Adipose tissue (tissue), 3 donors: ENCODE results near the gene PKIG. TPM values are rescaled to one million over a fixed set of nuclear protein-coding genes. Genes with fewer than 3 reads are reported as not detected.
"Not testable (repeated sequence)": the region's sequence is repeated elsewhere in the genome, so short reads cannot be mapped to it uniquely, and the experiment has no call there.

Experiments
- H3K27ac ChIP-seq: one replicate; pipeline ENCODE4 v1.5.1; 2013; ENCODE audit warnings: low read depth, low read length
- WGBS, 3 donors: extraction: QIAGEN DNeasy Blood & Tissue Kit; methylation state at CpG; one replicate each; pipeline ENCODE4 v1.1.7; 2013; 5-methylcytosine and 5-hydroxymethylcytosine counted together
- polyA plus RNA-seq, 3 donors: library from polyadenylated mRNA; stranded (reverse); fragments of 200-250 nt; gene quantifications; one replicate each; pipeline ENCODE4 v1.2.3, GENCODE V29; 2013
- donor health status: healthy with polysubstance abuse.
- donor health status: Bipolar disorder and iron deficiency.
- donor health status: healthy.

The PKIG gene
- polyA plus RNA-seq = 100 to 1,000 TPM in 1 of 3 donors, 10 to 100 TPM in 2; 18.1 to 122 (median 74.4) TPM

- 27 to 66% (median 30%) methylated on average over 6 of the region's 6 CpGs for WGBS, 3 donors
- H3K27ac ChIP-seq = no peak within 1 kb of the TSS
These were observed at the start of gene PKIG for GRCh38 chr20:44582311-44583025. PKIG (plus strand) TSS chr20:44582579; CDS start chr20:44614557, 31,978 bp downstream.

- WGBS, 3 donors = 75 to 82% (median 77%) methylated on average over 2 of the region's 2 CpGs
- no peak overlapping the region for H3K27ac ChIP-seq
These were observed 49.4 kb upstream of the PKIG start for GRCh38 chr20:44532981-44533331.

GRCh38 chr20:44533928-44534327 lies 48.5 kb upstream of the PKIG start:
- H3K27ac ChIP-seq = no peak overlapping the region
- WGBS, 3 donors = 70 to 85% (median 73%) methylated on average over 4 of the region's 4 CpGs

- WGBS, 3 donors = 84 to 90% (median 85%) methylated on average over 3 of the region's 3 CpGs
These were observed 46.2 kb upstream of the PKIG start for GRCh38 chr20:44536175-44536574.

GRCh38 chr20:44537993-44538392 lies 44.4 kb upstream of the PKIG start:
- 66 to 86% (median 78%) methylated on average over 1 of the region's 1 CpG for WGBS, 3 donors
- no peak overlapping the region for H3K27ac ChIP-seq

More at GRCh38 chr20:44536175-44536574, 46.2 kb upstream of the PKIG start:
- H3K27ac ChIP-seq = no peak overlapping the region

- WGBS, 3 donors = 58 to 77% (median 63%) methylated on average over 6 of the region's 6 CpGs
- H3K27ac ChIP-seq = no peak overlapping the region
These were observed 41.5 kb upstream of the PKIG start for GRCh38 chr20:44540834-44541233.

GRCh38 chr20:44541992-44542391 lies 40.4 kb upstream of the PKIG start:
- H3K27ac ChIP-seq = no peak overlapping the region
- 49 to 62% (median 60%) methylated on average over 4 of the region's 4 CpGs for WGBS, 3 donors

GRCh38 chr20:44542890-44543289 lies 39.5 kb upstream of the PKIG start:
- WGBS, 3 donors = 32 to 90% (median 46%) methylated on average over 1 of the region's 1 CpG

GRCh38 chr20:44543358-44543757 lies 39.0 kb upstream of the PKIG start:
- 61 to 81% (median 77%) methylated on average over 3 of the region's 3 CpGs for WGBS, 3 donors
- no peak overlapping the region for H3K27ac ChIP-seq

More at GRCh38 chr20:44542890-44543289, 39.5 kb upstream of the PKIG start:
- no peak overlapping the region for H3K27ac ChIP-seq

GRCh38 chr20:44544263-44544662 lies 38.1 kb upstream of the PKIG start:
- no peak overlapping the region for H3K27ac ChIP-seq
- 60 to 71% (median 62%) methylated on average over 5 of the region's 5 CpGs for WGBS, 3 donors

- H3K27ac ChIP-seq = no peak overlapping the region
- WGBS, 3 donors = 97 to 98% (median 97%) methylated on average over 8 of the region's 8 CpGs
These were observed 35.0 kb upstream of the PKIG start for GRCh38 chr20:44547419-44547818.

- 36 to 46% (median 38%) methylated on average over 4 of the region's 4 CpGs for WGBS, 3 donors
- H3K27ac ChIP-seq = no peak overlapping the region
These were observed 33.3 kb upstream of the PKIG start for GRCh38 chr20:44549123-44549522.

- WGBS, 3 donors = 70 to 90% (median 83%) methylated on average over 4 of the region's 4 CpGs
- no peak overlapping the region for H3K27ac ChIP-seq
These were observed 30.3 kb upstream of the PKIG start for GRCh38 chr20:44552050-44552449.

- no peak overlapping the region for H3K27ac ChIP-seq
- 71 to 78% (median 73%) methylated on average over 3 of the region's 3 CpGs for WGBS, 3 donors
These were observed 29.8 kb upstream of the PKIG start for GRCh38 chr20:44552568-44552949.

- no peak overlapping the region for H3K27ac ChIP-seq
- WGBS, 3 donors = 54 to 67% (median 59%) methylated on average over 6 of the region's 6 CpGs
These were observed 29.1 kb upstream of the PKIG start for GRCh38 chr20:44552950-44553908.

- H3K27ac ChIP-seq = no peak overlapping the region
These were observed 23.1 kb upstream of the PKIG start for GRCh38 chr20:44559302-44559701.

GRCh38 chr20:44560229-44560628 lies 22.1 kb upstream of the PKIG start:
- no peak overlapping the region for H3K27ac ChIP-seq
- 95 to 98% (median 96%) methylated on average over 2 of the region's 2 CpGs for WGBS, 3 donors

- not testable (repeated sequence) for H3K27ac ChIP-seq
- 91 to 94% (median 93%) methylated on average over 6 of the region's 6 CpGs for WGBS, 3 donors
These were observed 21.6 kb upstream of the PKIG start for GRCh38 chr20:44560818-44561217.

- no peak overlapping the region for H3K27ac ChIP-seq
These were observed 20.5 kb upstream of the PKIG start for GRCh38 chr20:44561876-44562275.
